ENCODE measurements around the gene LRCOL1.

LRCOL1 gene

GRCh38 chr12:132635076-132635955 lies 24.9 kb upstream of the LRCOL1 start:
- no peak for DNase-seq

GRCh38 chr12:132634411-132634990 lies 24.1 kb upstream of the LRCOL1 start:
- no peak for DNase-seq

GRCh38 chr12:132633901-132634300 lies 23.5 kb upstream of the LRCOL1 start:
- DNase-seq = no peak

DNA sequence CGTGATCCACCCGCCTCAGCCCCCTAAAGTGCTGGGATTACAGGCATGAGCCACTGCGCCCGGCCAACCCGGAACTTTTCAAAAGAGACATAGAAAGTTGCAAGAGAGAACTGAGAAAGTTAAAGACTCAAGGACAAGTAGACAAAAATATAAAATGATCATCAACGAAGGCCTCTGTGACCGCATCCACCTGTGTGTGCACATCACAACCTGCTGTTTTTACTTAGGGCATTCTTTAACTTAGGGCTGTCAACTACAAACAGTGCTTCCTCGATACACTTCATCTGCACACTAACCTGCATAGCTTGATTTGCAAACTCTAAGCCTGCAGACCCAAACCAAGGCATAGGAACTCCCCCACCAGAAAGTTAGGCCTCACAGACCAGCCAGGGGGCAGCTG lies 23.0 kb upstream of the LRCOL1 start:
- DNase-seq = no peak

- no peak for DNase-seq
These were observed 22.3 kb upstream of the LRCOL1 start for GRCh38 chr12:132632521-132633228.

GRCh38 chr12:132631666-132632065 lies 21.3 kb upstream of the LRCOL1 start:
- no peak for DNase-seq

GRCh38 chr12:132630672-132631071 lies 20.3 kb upstream of the LRCOL1 start:
- DNase-seq = no peak

- no peak for DNase-seq
These were observed 18.9 kb upstream of the LRCOL1 start for GRCh38 chr12:132629330-132629729.

GRCh38 chr12:132625731-132626430 lies 15.5 kb upstream of the LRCOL1 start:
- no peak for DNase-seq

DNA sequence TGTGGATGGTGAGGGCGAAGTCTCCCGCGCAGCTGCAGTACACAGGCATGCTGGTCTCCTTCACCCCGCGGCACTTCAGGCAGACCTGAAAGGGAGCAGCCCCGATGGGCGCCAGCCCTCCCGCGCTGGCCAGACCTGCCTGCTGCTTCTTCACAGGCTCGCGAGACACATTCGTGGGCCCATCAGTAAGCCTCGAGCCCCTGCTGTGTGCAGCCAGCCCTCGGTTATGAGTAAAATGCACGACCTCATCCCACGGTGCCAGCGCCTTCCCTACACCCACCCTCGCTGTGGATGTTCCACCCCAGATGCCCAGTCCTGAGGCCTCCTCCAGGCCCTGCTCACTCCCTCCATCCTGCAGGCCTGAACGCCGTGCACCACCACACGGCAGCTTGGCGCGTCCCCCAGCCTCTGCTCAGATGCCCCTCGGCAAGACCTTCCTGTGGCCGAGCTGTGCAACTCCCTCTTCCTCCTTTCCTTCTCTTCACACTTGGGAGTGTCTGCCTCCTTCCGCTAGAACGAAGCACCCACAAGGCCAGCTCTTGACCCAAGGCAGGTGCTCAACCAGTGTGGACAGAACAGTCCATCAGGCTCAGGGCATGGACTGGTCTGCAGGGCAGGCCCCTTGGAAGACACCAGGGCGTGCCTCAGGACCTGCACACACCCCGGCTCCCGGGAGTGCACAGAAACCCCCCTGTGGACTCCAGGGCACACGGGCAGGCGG lies 14.7 kb upstream of the LRCOL1 start:
- no peak for DNase-seq

DNA sequence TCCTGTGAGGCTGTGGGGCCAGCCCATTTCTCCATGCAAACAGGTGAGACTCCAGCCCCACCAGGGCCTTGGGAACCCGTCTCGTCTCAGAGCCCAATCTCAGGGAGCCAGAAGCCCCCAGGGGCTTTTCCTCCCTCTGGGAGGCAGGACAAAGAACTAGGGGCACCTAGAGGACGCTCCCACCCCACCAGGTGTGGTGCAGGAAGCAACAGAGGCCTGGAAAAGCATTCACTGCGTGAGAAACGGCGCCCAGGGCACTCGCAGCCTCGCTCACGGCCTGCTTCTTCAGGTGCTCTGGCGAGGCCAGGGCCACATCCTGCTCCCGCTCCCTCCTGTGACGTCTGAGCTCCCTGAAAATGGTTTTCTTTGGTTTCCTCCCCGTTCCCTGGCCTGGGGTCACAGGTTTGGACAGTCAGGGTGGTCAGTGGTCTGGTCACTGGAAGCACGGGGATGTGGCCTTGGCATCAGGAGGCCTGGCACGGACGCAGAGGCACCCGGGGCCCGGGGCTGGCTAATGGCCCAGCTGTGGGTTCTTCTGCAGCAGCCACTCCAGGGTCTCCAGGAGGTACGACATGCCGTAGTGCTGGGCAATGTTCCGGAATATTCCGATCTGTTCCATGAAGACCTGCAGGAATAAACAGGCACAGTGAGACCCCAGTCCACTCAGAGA lies 13.9 kb upstream of the LRCOL1 start:
- DNase-seq = no peak

- DNase-seq = no peak
These were observed 12.9 kb upstream of the LRCOL1 start for GRCh38 chr12:132623072-132623869.

GRCh38 chr12:132622437-132623071 lies 12.2 kb upstream of the LRCOL1 start:
- DNase-seq = no peak

- no peak for DNase-seq
These were observed 11.5 kb upstream of the LRCOL1 start for GRCh38 chr12:132621657-132622435.

DNA sequence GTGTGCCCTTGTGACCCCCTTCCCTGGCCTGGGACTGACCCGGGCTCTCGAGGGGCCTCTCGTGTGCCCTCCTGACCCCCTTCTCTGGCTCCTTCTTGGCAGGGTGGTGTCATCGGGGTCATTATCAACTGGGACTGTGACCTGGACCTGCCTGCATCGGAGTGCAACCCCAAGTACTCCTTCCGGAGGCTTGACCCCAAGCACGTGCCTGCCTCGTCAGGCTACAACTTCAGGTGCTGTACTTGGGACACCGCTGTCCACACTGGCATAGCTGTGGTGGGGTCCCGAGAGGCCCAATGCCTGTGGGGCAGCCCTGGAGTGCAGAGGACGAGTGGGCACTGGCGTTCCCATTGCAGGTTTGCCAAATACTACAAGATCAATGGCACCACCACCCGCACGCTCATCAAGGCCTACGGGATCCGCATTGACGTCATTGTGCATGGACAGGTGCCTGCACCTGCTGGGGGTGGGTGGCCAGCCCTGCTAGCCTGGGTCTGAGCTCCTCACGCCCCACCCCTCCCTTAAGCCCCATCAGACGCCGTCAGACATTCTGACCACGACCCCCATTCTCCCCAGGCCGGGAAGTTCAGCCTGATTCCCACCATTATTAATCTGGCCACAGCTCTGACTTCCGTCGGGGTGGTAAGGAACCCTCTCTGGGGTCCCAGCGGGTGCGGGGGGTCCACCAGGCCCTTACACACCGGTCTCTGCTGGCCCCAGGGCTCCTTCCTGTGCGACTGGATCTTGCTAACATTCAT lies 10.7 kb upstream of the LRCOL1 start:
- DNase-seq = no peak

DNA sequence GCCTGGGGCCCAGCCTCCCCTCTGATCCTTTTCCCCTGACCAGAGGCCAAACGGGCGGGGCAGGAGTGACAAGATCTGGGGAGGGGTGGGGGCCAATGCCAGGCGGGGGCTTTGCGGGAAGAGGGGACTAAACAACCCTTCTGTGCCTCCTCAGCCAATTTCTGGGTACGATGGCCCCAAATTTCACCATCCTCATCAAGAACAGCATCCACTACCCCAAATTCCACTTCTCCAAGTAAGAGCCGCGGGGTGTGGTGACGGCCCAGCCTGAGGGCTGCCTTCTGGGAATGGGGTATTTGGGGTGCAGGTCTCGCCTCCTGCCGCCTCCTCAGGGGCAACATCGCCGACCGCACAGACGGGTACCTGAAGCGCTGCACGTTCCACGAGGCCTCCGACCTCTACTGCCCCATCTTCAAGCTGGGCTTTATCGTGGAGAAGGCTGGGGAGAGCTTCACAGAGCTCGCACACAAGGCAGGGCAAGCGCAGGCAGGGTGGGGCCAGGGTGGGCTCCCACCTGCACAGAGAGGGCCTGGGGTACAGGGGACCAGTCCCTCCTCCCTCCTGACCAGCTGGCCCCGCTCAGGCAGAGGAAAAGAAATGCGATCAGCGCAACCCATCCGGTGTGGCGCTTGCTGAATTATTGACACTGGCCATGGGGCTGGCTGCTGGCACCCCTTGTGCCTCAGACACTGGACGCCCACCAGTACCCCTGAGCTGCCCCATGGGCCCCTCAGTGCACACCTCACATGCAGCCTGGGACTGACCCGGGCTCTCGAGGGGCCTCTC lies 9.9 kb upstream of the LRCOL1 start:
- DNase-seq = no peak

- no peak for DNase-seq
These were observed 9.2 kb upstream of the LRCOL1 start for GRCh38 chr12:132619386-132620112.

DNA sequence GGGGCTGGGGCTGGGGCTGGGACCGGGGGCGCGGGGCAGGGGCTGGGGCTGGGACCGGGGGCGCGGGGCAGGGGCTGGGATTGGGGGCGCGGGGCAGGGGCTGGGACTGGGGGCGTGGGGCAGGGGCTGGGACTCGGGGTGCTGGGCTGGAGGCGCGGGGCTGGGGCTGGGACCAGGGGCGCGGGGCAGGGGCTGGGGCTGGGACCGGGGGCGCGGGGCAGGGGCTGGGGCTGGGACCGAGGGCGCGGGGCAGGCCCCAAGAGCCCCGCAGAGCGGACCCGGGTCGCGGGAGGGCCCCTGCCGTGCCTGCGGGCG lies 8.6 kb upstream of the LRCOL1 start:
- no peak for DNase-seq
